Transverse colon (tissue), 4 donors: ENCODE results near the gene MTA1.

Experiments
- CTCF ChIP-seq, 5 experiments: fragments of 200-600 bp in 3 of 5; fragments of 450-650 bp in 2 of 5; sonication (generic) in 3 of 5; IDR thresholded peaks; 1 replicate in 2 of 5; 2 replicates in 3 of 5; pipeline ENCODE4 v1.5.1; 2016 to 2017; ENCODE audit warnings: antibody characterized with exemption in 5 of 5, inconsistent platforms in 3 of 5, mild to moderate bottlenecking in 2 of 5, moderate library complexity in 1 of 5
- EP300 ChIP-seq: sonication (generic); formaldehyde crosslinking; IDR thresholded peaks from one replicate; pipeline ENCODE4 v1.6.1; 2017; ENCODE audit warnings: antibody characterized with exemption, low read depth
- POLR2A ChIP-seq: fragments of 450-650 bp; IDR thresholded peaks from one replicate; pipeline ENCODE4 v1.6.1; 2016; ENCODE audit warnings: antibody characterized with exemption, mild to moderate bottlenecking, moderate library complexity
- POLR2AphosphoS5 ChIP-seq, 3 donors: sonication (generic); formaldehyde crosslinking; IDR thresholded peaks; one replicate each; pipeline ENCODE4 v1.6.1; 2016; ENCODE audit warnings: antibody characterized with exemption in 3 of 3

GRCh38 chr14:105449276-105450122, 29.9 kb downstream of the MTA1 start:
- no peak for TF ChIP-seq CTCF (IDR thresholded peaks at IDR 0.05)
- TF ChIP-seq POLR2A, result no peak
- TF ChIP-seq EP300, result no peak
- TF ChIP-seq POLR2AphosphoS5 (IDR thresholded peaks at IDR 0.05), result no peak
